CD1c-positive myeloid dendritic cell (primary cell): ENCODE results near the gene SNX25.

Experiments used
- DNase-seq: peaks from one replicate; pipeline ENCODE4 v3.0.0-alpha.2; 2016; ENCODE audit errors: extremely low spot score

SNX25 gene

GRCh38 chr4:185379326-185380295, 170.2 kb downstream of the SNX25 start:
- DNase-seq, result no peak

DNA sequence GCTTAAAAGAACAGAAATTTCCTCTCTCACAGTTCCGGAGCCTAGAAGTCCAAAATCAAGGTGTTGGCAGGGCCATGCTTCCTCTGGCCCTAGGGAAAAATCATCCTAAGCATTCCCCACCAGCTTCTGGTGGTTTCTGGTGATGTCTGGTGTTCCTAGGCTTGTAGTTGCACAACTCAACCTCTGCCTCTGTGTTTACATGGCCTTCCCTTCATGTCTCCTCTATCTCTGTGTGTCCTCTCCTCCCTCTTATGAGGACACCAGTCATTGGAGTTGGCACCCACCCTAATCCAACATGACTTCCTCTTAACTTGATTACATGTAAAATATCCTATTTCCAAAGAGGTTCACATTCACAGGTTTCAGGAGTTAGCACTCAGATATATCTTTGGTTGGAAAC, 170.9 kb downstream of the SNX25 start:
- DNase-seq, result no peak

DNA sequence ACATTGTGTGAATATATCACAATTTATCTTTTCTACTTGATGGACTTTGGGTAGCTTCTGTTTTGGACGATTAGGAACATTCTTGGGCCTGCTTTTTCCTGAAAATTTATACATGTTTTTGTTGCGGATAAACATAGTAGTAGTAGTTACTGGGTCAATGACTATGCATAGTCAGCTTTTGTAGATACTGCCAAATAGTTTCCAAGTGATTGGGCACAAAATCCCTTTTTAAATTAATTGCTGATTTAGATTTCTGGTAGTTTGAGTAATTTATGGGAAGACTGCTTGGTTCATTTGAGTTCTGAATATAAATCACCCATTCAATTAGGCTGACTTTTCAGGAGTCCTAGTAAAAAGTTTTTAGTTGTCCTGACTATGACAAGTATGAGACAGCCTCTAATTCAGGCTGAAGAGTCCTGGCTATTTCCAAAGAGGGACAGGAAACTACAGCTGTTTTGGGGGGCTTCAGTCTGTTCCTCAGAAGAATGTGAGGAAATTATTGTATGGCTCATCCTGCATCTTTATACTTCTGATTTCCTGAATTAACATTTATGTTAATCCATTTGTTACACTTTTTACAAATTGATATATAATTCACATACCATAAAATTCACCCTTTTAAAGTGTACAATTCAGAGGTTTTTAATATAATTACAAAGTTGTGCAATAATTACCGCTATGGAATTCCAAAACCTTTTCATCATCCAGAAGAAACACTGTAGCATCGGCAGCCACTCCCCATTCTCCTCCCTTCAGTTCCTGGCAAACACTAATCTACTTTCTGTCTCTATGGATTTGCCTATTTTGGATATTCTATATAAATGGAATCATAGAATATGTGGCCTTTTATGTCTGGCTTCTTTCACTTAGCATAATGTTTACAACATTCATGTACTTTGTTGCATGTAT, 172.1 kb downstream of the SNX25 start:
- DNase-seq, result no peak

DNA sequence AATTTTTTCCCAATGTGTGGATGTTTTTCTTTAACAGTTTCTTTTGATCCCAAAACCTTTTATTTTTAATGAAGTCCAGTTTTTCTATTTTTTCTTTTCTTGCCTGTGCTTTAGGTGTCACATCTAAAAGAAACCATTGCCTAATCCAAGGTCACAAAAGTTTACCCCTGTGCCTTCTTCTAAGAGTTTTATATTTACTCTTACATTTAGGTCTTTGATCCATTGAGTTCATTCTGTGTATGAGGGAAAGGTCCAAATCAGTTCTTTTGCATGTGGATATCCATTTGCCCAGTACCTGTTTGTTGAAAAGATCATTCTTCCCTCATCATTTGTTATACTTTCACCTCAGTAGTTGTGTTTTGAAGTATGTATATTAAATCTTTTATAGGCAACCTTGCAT, 173.4 kb downstream of the SNX25 start:
- no peak for DNase-seq

DNA sequence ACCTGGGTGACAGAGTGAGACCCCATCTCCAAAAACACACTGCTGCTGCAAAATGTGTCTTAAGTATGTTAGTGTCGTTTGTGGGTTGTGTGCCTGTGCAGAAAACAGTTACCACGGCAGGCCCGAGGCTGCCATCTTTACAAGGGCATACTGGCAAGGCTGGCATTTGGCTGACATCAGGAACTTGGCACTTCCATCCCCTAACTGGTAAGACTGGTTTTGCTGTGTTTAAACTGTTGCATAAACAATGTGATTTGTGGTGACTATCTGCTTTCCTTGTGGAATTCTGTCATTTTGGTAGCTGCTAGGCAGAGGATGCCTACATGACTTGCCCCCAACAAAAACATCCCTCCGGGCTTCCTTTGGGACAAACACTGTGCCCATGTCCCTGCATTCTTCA, 174.1 kb downstream of the SNX25 start:
- no peak for DNase-seq

- DNase-seq, result no peak
Observed at GRCh38 chr4:185384061-185384460, 174.7 kb downstream of the SNX25 start.

- DNase-seq, result no peak
Observed at GRCh38 chr4:185384930-185385331, 175.5 kb downstream of the SNX25 start.

DNA sequence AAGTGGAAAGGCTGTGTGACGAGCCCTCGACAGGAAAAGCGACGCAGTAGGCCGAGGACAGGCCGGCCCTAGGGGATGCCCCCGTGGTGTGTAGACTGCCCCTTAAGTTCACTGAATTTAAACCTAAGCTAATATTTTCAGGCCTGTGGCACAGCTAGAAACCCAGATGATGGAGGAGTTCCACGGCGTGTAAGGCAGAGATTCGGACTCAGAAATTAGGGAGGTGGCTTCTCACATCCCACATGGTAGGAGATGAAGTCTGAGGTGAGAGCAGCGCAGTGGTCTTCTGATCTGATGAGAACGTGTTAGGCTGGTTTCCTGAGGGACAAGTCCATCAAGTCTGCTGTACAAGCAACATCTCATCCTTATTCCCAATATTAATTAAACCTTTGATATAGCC, 178.6 kb downstream of the SNX25 start:
- no peak for DNase-seq

DNA sequence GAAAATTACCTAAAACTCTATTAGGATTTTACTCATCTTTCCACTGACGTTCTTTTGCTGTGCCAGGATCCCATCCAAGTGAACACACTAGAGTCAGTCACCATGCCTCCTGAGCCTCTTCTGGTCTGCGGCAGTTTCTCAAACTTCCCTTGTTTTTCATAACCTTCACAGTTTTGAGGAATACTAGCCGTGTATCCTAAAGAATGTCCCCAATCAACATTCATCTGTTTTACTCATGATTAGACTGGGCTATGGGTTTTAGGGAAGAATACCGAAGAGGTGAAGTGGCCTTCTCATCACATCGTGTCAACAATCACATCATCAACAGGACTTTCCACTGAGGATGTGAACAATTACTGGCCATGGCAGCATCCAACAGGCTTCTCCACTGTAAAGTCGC, 181.5 kb downstream of the SNX25 start:
- DNase-seq, result no peak

GRCh38 chr4:185392156-185392555, 182.8 kb downstream of the SNX25 start:
- no peak for DNase-seq

DNA sequence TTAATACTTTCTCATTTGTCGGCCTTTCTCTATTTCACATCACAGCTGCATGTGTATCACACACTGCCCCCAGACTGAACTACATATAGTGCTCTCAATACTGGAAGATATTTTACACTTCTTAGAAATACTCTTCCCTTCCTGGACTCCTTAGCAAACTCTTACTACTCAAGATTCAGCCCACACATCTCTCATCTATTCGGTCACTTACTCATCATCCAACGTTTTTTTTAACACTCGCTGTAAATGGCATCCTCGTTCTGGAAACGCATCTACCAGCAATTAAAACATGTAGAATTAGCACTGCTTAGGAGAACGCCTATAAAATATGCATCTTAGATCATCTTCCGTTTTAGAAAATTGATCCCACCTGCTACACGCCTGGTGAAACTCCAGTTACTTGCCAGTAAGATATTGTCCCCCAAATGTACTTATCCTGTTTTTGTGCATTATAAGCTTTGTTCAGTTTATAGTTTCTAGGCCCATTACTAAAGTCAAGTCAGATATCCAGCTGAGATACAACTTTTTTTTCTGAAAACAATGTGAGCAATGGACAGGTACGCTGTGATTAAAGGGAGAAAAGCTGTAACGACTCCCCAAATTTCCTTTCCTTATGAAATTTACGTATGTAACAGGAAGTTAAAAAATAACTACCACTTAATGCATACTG, 185.3 kb downstream of the SNX25 start:
- peak; percentile 9 for DNase-seq

GRCh38 chr4:185395238-185395955, 186.0 kb downstream of the SNX25 start, which contains the start of gene LRP2BP:
LRP2BP (minus strand) TSS chr4:185395924; CDS start chr4:185378186, 17,738 bp downstream.
- peak; percentile 15 for DNase-seq

DNA sequence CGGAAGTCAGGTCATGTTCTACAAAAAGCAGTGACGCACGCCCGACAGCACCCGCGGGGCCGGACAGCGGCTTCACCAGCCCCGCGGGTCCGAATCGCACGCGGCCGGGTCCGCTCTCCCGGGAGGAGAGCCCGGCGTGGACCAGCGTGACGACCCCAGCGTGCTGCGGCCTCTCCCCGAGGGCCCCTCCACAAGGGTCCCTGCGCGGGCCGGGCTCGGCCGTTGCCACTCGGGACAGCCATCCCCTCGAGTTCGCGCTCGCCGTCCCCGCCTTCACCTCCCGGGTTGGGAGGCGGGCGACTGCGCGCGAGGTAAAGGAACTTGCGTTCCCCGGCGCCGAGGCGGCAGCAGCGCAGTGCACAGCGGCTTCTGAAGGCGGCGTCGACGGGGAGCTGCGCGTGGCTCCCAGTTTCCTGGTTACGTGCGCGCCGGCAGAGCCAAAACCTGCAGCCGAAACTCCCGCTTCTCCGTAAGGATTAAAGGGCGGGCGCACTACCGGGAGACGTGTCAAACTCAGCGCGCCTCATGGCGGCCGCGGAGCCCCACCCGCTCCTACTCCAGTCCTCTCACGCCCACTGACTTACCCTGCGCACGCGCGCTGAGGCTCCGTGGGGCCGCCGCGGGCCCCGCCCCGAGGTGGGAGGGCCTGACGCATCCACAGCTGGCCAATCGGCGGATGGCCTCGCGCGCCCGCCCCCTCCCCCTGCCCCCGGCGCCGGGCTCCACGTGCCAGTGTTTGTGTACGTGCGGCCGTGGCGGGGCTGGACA, 186.7 kb downstream of the SNX25 start:
- peak; percentile 99 for DNase-seq

DNA sequence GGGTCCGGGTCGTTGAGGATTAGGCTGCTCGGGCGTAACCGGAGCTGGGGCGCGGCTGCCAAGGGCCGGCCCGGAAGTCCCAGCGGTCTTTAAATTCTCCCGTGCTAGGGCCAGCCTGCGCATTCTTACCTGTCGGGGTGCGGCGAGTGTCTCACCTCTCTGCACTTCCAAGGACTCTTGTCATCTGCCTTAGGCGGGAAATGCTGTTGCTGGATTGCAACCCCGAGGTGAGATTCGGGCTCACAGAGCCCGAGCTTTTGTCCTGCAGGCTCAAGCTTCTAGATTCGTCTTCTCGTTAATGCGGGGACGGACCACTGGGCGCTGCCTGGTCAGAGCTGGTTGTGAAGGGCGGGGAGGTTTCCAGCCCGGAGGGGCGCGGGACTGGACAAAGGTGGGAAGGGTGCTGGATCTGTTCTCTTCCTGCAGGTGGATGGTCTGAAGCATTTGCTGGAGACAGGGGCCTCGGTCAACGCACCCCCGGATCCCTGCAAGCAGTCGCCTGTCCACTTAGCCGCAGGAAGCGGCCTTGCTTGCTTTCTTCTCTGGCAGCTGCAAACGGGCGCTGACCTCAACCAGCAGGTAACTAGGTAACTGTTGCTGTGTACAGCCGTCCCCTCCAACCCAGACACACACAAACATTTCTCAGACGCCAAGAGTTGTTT, 187.5 kb downstream of the SNX25 start, which contains the start of gene ANKRD37:
ANKRD37 (plus strand) TSS at position 118 of the 662 bp plus-strand sequence; CDS start at position 201, 83 bp downstream.
- no peak for DNase-seq

GRCh38 chr4:185398618-185399017, 189.2 kb downstream of the SNX25 start:
- peak; percentile 74 for DNase-seq

DNA sequence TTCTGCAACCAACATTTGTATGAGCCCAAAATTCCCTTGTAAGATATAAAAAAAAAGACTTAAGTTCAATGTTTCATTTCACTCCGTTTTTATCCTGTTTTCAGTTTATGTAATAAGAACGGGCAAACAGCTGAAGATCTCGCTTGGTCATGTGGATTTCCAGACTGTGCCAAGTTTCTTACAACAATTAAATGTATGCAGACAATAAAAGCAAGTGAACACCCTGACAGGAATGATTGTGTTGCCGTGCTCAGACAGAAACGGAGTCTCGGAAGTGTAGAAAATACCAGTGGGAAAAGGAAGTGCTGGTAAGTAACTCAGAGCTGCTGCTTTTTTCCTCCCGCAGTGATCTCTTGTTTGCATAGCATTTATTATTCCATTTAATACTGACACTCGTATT, 190.1 kb downstream of the SNX25 start:
- no peak for DNase-seq

- no peak for DNase-seq
Observed at GRCh38 chr4:185404031-185404430, 194.6 kb downstream of the SNX25 start.

GRCh38 chr4:185405296-185405999, 196.1 kb downstream of the SNX25 start:
- peak; percentile 72 for DNase-seq

DNA sequence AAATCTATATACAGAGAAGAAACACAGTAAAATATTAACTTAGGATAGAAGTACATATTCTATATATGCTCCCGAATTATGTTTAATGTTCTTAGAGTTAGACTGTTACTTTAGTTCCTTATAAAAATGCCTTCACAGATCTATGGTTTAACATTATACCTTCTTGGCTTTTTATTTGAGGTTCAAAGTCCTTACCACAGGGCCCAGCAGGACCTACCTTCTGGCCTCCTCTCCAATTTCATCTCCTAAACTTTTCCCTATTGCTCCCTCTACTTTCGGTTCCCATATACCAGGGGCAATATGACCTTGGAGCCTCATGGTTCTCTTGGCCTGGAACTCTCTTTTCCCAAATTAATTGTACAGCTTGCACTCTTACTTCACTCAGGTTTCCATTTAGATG, 199.0 kb downstream of the SNX25 start:
- DNase-seq, result no peak
